Large intestine (tissue), 3 donors: ENCODE measurements around the gene CHIT1. TPM values are rescaled to one million over a fixed set of nuclear protein-coding genes. Genes with fewer than 3 reads are reported as not detected.
A peak's percentile ranks its signal among the peaks of the same experiment; 100 is the strongest.

ENCODE experiments used
- DNase-seq, 2 donors: peaks; one replicate each; pipeline versions ENCODE4 v3.0.0 to v3.0.0-alpha.2; 2013
- H3K27ac ChIP-seq: one replicate; pipeline ENCODE4 v1.5.1; 2013; ENCODE audit warnings: low read length
- H3K27me3 ChIP-seq: 2 replicates; pipeline ENCODE4 v1.6.1; 2013; ENCODE audit warnings: low read length; ENCODE audit not compliant: control insufficient read depth, insufficient read depth
- H3K36me3 ChIP-seq: 2 replicates; pipeline ENCODE4 v1.6.1; 2013; ENCODE audit warnings: low read length; ENCODE audit not compliant: control insufficient read depth, insufficient read depth
- H3K4me1 ChIP-seq: one replicate; pipeline ENCODE4 v1.6.1; 2013; ENCODE audit warnings: low read length; ENCODE audit not compliant: control insufficient read depth, insufficient read depth
- H3K4me3 ChIP-seq: one replicate; pipeline ENCODE4 v1.5.1; 2013; ENCODE audit warnings: low read length
- H3K9me3 ChIP-seq: one replicate; pipeline ENCODE4 v1.6.1; 2013; ENCODE audit warnings: mild to moderate bottlenecking, low read depth, low read length, moderate library complexity; ENCODE audit not compliant: control insufficient read depth
- WGBS: methylation state at CpG from one replicate; pipeline ENCODE4 v1.1.5; 2013; ENCODE audit warnings: low lambda C conversion rate; ENCODE audit not compliant: insufficient coverage; 5-methylcytosine and 5-hydroxymethylcytosine counted together
- polyA plus RNA-seq: library from polyadenylated mRNA; unstranded; fragments of 120-200 nt; gene quantifications from one replicate; pipeline ENCODE4 v1.2.1, GENCODE V29; 2013

The CHIT1 gene
- polyA plus RNA-seq, 1 donor, result 0.18 TPM

DNA sequence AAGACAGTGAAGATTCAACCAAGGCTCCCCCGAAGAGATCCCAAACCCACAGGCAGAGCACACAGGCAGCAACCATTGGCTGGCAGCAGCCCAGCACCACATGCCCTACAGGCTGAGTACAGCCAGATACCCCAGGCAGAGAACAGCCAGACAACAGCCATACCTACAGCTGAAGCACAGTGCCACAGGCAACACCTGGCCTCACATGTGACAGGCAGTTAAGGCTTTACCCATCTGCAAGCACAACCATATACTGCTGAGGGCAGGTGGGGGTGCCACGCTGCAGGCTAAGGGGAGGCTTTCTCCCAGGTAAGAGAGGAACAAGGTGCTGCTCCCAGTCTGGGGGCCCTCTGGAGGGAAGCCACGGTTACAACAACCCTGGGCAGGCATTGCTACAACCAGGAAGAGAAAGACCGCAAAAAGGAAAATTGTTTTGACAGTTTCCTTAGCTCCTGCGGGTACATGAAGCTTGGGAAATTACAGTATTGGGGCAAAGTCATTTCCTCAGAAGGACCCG lies 12.3 kb downstream of the CHIT1 start:
- Histone ChIP-seq H3K36me3 (no peaks in the 10 kb centered on the region), H3K4me3 (no peak overlapping the region), H3K27ac (no peak overlapping the region), H3K4me1 (no peaks in the 10 kb centered on the region), H3K9me3 (no peaks in the 10 kb centered on the region), H3K27me3 (peaks cover 7% of the 10 kb centered on the region)
- no CpG with 5 or more reads among the region's 6 CpGs for WGBS
- DNase-seq, result peak in 1 of 2 donors; percentile 38

DNA sequence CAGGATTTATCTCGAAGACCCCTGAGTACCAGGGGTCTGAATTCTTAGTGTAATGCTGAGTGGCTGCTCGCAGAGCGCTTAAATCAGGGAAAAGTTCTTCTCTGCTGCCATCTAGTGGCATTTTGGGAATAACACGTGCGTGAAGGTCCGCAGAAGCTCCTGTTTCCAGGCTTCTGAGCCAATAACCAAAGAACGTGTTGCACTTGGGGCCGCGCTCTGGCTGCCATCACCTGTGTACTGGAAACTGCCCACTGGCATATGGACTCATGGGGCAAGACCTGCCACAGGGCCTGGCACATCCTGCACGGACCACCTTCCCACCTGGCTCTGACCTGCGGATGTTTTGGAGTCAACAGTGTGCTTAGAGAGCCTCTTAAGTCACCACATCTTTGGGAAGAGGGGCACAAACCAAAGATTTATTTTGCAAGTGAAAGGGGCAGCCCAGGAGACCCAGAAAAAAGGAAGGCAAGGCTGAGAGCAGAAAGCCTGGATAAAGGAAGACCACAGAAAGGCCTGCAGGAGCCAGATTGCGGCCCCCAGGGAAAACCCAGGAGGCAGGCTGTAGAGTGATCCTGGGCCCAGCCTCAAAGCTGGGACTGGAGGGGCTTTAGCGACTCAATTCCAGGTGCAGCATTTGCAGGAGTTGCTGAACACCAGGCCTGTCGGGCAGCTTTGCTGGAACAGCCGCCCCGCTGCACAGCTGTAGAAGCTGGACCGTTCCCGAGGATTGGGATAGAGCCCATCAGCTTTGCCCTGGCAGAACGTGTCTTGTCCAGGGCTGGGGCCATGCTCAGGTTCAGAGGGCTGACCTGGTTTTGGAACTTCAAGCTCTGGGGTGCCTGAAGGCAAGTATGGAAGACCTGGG lies 13.0 kb downstream of the CHIT1 start:
- no CpG with 5 or more reads among the region's 19 CpGs for WGBS
- no peaks in the 10 kb centered on the region for H3K36me3 ChIP-seq
- H3K4me3 ChIP-seq, result no peak overlapping the region
- H3K9me3 ChIP-seq, result no peaks in the 10 kb centered on the region
- H3K27me3 ChIP-seq, result peaks cover 7% of the 10 kb centered on the region
- peak; percentile 51 to 62 for DNase-seq
- no peaks in the 10 kb centered on the region for H3K4me1 ChIP-seq
- no peak overlapping the region for H3K27ac ChIP-seq

DNA sequence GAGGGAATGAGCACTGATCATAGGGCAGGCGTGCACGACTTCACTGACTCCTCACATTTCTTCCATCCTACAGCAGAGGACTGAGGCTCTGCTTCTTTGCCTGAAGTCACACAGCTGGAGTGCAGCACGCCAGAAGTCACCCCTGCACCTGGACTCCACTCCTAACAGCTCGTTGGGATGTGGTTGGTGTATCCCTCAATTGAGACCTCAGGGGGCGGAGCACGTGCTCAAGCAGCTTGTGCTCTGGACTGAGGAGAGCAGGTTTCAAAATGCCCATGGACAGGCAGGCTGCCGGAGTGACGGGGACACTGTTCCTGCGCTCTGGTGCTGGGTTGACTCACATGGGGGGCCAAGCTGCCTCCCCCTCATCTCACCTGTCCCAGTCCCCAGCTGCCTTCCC lies 13.9 kb downstream of the CHIT1 start:
- H3K36me3 ChIP-seq, result no peaks in the 10 kb centered on the region
- H3K9me3 ChIP-seq, result no peaks in the 10 kb centered on the region
- H3K4me3 ChIP-seq, result no peak overlapping the region
- H3K4me1 ChIP-seq, result no peaks in the 10 kb centered on the region
- no CpG with 5 or more reads among the region's 9 CpGs for WGBS
- peak in 1 of 2 donors; percentile 8 for DNase-seq
- no peak overlapping the region for H3K27ac ChIP-seq
- H3K27me3 ChIP-seq, result peaks cover 7% of the 10 kb centered on the region

DNA sequence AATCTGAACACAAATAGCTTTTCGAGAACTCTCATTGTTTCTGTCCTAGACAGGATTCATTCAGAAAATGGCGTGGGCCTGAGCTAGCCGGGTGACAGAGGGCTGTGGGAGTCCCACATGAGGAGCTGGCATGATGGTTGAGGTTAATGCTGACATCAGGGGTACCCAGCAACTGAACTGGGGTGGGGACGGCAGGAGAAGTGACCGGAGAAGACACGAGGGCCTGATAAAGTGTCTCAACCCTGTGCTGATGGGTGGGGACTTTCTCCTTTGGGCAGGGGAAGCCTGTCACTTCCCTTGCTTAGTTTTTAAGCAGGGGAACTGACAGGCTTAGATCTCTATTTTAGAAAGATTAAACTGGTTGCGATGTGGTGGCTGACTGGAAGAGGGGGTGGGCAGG lies 14.6 kb downstream of the CHIT1 start:
- H3K27ac ChIP-seq, result no peak overlapping the region
- WGBS, result no CpG with 5 or more reads among the region's 7 CpGs
- peaks cover 6% of the 10 kb centered on the region for H3K27me3 ChIP-seq
- H3K4me3 ChIP-seq, result no peak overlapping the region
- no peaks in the 10 kb centered on the region for H3K9me3 ChIP-seq
- DNase-seq, result no peak
- H3K36me3 ChIP-seq, result no peaks in the 10 kb centered on the region
- H3K4me1 ChIP-seq, result no peaks in the 10 kb centered on the region

DNA sequence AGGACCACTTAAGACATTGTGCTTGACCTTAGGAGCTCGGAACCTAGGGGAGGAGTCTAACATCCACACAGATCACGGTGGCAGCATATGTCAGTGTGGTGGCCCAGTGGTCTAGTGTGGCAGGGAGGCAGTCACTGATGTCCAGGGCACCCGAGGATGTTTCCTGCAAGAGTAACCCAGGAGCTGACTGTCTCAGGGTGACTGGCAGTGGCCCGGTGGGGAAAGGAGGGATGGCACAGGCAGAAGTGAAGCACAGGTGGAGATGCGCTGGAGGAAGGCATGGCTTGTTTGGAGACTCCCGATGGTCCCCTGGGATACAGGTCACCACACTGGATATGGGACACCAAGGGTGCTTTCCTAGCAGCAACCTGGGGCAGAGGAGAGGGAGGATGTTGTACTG lies 16.3 kb downstream of the CHIT1 start:
- Histone ChIP-seq H3K27me3 (peaks cover 5% of the 10 kb centered on the region), H3K4me1 (no peaks in the 10 kb centered on the region), H3K4me3 (no peak overlapping the region), H3K9me3 (no peaks in the 10 kb centered on the region), H3K36me3 (no peaks in the 10 kb centered on the region), H3K27ac (no peak overlapping the region)
- DNase-seq, result no peak
- no CpG with 5 or more reads among the region's 6 CpGs for WGBS

DNA sequence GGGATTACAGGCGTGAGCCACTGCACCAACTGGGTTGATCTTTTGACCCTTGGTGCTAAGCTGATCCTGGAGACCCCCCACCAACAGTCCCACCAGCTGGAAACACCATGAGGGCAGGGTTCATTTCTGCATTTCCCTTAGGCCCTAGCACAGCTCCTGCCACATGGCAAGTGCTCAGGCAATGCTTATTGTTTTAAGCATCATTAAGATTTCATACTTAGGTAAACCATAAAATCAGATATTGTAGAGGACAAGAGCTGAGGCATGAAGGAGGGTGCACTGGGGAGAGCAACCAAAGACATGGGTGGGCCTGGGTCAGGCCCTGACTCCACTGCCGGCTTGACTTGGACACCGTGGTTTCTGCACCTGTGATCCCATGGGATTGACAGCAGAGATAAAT lies 17.7 kb downstream of the CHIT1 start:
- Histone ChIP-seq H3K4me3 (no peak overlapping the region), H3K4me1 (no peaks in the 10 kb centered on the region), H3K27ac (no peak overlapping the region), H3K9me3 (no peaks in the 10 kb centered on the region), H3K27me3 (peaks cover 4% of the 10 kb centered on the region), H3K36me3 (no peaks in the 10 kb centered on the region)
- DNase-seq, result no peak
- whole genome bisulfite sequencing, result no CpG with 5 or more reads among the region's 3 CpGs

DNA sequence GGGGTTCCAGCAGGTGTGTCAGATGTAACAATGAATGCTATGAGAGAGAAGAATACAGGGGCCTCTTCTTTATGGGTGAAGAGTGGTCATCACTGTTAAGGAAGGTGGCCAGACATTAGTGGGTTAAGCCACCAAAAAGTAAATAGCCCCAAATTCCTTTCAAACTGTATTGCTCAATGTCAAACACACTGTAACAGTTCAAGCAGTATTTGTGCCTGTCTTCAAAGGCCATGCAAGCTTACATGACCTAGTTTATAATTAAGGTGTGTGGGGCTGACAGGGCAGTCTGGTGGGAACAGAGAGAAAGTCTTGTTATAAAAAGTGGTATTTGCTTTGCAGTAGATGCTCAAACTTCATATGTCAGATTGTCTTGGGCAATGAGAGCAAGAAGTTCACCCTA lies 18.5 kb downstream of the CHIT1 start:
- DNase-seq, result no peak
- no peaks in the 10 kb centered on the region for H3K9me3 ChIP-seq

DNA sequence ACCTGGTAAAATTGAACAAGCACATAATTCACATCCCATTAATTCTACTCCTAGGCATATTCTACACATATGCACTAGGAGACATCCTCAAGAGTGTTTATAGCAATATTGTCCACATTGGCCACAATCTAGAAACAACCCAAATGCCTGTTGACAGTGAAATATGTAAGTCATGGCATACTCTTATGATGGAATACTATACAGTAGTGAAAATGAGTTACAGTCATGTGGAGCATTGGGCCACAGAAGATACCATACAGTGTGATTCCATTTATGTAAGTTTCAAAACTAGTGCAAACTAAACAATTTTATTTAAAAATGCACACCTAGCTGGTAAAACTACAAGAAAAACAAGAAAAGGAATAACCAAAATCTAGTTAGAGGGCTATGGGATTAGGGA lies 19.1 kb downstream of the CHIT1 start:
- DNase-seq, result no peak
- Histone ChIP-seq H3K36me3 (no peaks in the 10 kb centered on the region), H3K4me1 (no peaks in the 10 kb centered on the region), H3K27me3 (peaks cover 2% of the 10 kb centered on the region), H3K27ac (no peak overlapping the region), H3K4me3 (no peak overlapping the region), H3K9me3 (no peaks in the 10 kb centered on the region)

More for the DNA sequence above, 18.5 kb downstream of the CHIT1 start:
- H3K27me3 ChIP-seq, result peaks cover 4% of the 10 kb centered on the region
- no peak overlapping the region for H3K27ac ChIP-seq
- no peaks in the 10 kb centered on the region for H3K36me3 ChIP-seq
- no peak overlapping the region for H3K4me3 ChIP-seq
- no peaks in the 10 kb centered on the region for H3K4me1 ChIP-seq

DNA sequence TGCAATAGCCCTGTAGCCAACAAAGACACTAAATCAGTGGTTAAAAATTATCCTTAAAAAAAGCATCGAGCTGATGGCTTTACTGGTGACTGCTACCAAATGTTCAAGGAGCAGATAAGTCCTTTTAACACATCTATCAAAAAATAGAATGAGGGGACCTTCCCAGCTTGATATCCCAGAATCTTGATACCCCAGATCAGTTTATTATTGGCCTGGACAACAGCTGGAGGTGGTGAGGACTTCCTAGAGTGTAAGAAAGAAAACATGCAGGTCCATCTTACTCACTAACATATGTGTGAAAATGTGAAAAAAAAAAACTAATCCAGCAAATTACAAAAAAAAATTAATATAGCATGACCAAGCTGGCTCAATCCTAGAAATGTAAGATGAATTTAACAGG lies 21.3 kb downstream of the CHIT1 start:
- Histone ChIP-seq H3K4me1 (no peaks in the 10 kb centered on the region), H3K4me3 (no peak overlapping the region), H3K9me3 (no peaks in the 10 kb centered on the region), H3K36me3 (no peaks in the 10 kb centered on the region), H3K27ac (no peak overlapping the region), H3K27me3 (peaks cover 2% of the 10 kb centered on the region)
- WGBS, result no CpG with 5 or more reads among the region's 1 CpG
- no peak for DNase-seq

DNA sequence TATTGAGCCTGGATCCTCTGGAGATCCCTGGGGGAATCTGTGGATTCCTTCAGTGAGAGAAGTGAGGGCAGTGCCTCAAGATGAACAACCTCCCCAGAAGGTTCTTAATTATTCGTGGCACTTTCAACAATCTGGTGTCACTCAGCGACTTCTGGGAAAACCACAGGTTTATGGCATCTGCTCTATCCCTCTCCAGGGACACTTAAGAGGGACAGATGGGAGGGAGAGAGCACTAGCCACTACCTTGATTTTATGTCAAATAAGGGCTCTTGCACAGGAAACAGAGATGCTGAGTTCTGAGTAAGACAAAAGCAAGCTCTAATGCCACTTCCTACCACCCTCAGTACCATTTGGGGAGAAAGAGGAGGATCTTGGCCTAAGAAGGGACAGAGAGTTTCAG lies 21.7 kb downstream of the CHIT1 start:
- no peak overlapping the region for H3K27ac ChIP-seq
- no peaks in the 10 kb centered on the region for H3K4me1 ChIP-seq
- WGBS, result no CpG with 5 or more reads among the region's 2 CpGs
- H3K27me3 ChIP-seq, result peaks cover 2% of the 10 kb centered on the region
- H3K4me3 ChIP-seq, result no peak overlapping the region
- H3K36me3 ChIP-seq, result no peaks in the 10 kb centered on the region
- no peaks in the 10 kb centered on the region for H3K9me3 ChIP-seq
- DNase-seq, result no peak

DNA sequence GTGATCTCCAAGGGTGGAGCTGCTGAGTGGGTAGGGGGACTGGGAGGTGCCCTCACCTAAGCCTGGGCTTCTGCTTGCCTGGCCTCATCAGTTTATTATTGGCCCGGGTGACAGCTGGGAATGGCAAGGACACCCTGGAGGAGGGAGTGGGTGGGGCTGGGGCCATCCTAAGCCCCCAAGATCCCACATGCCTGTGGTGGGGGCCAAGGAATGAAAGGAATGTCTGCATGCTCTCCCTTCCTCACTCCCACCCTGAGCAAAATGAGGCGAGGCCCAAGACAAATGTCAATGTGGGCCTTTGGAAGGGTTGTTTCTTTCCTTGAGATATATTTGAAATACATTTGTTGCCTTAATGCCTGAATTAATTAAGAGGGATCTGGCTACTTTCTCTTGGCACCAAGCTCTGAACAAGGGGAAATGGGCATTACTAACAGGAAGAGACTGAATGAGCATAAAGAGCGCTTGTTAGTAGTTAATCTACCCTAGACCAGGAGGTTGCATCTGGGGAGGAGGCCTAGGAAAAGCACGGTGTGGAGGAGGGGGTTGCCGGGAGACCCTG lies 23.3 kb downstream of the CHIT1 start:
- Histone ChIP-seq H3K27me3 (peaks cover 2% of the 10 kb centered on the region), H3K4me1 (no peaks in the 10 kb centered on the region), H3K27ac (no peak overlapping the region), H3K36me3 (no peaks in the 10 kb centered on the region), H3K4me3 (no peak overlapping the region), H3K9me3 (no peaks in the 10 kb centered on the region)
- no CpG with 5 or more reads among the region's 5 CpGs for WGBS
- DNase-seq, result no peak
